ENCODE results near the gene KDELR1. TPM values are rescaled to one million over a fixed set of nuclear protein-coding genes. Genes with fewer than 3 reads are reported as not detected.

The KDELR1 gene
- total and polyA plus RNA-seq, 2 of the 13 experiments (the other 11 are each of a cell fraction or from before 2014, with no cell fraction given): 134 to 185 TPM

DNA sequence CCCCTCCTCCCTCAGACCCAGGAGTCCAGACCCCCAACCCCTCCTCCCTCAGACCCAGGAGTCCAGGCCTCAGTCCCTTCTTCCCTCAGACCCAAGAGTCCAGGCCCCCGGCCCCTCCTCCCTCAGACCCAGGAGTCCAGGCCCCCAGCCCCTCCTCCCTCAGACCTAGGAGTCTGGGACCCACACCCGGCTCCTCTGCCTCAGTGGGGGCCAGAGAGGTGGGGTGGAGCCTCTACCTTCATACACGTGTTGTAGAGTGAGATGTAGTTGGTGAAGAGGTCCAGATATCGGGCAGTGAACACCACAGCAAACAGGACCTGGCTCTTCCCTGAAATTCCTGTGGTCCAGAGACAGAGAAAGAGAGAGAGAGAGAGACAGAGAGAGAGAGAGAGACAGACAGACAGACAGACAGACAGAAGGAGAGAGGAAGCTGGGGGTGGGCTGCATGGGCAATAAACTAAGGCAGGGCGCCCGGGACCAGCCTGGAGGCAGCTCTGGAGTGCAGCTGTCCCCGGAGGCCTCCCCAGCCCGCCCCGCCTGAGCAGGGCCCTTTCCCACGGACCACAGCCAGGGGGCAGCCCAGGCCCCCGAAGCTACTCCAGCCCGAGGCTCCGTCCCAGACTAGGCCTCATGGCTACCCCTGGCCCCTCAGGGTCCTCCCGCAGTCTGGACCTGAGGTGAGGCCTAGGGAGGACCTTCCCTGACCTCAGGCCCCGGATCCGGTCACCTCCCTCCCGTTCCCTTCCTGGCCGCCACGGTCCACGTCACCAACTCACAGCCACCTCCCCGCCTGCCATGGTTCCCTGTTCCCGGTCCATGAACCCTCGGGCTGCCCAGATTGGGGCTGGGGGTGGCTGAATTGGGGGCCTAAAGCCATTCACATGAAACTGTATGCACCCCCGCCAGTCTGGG is 907 bp downstream of the KDELR1 start (continued):
- TF ChIP-seq, protein P1, sequence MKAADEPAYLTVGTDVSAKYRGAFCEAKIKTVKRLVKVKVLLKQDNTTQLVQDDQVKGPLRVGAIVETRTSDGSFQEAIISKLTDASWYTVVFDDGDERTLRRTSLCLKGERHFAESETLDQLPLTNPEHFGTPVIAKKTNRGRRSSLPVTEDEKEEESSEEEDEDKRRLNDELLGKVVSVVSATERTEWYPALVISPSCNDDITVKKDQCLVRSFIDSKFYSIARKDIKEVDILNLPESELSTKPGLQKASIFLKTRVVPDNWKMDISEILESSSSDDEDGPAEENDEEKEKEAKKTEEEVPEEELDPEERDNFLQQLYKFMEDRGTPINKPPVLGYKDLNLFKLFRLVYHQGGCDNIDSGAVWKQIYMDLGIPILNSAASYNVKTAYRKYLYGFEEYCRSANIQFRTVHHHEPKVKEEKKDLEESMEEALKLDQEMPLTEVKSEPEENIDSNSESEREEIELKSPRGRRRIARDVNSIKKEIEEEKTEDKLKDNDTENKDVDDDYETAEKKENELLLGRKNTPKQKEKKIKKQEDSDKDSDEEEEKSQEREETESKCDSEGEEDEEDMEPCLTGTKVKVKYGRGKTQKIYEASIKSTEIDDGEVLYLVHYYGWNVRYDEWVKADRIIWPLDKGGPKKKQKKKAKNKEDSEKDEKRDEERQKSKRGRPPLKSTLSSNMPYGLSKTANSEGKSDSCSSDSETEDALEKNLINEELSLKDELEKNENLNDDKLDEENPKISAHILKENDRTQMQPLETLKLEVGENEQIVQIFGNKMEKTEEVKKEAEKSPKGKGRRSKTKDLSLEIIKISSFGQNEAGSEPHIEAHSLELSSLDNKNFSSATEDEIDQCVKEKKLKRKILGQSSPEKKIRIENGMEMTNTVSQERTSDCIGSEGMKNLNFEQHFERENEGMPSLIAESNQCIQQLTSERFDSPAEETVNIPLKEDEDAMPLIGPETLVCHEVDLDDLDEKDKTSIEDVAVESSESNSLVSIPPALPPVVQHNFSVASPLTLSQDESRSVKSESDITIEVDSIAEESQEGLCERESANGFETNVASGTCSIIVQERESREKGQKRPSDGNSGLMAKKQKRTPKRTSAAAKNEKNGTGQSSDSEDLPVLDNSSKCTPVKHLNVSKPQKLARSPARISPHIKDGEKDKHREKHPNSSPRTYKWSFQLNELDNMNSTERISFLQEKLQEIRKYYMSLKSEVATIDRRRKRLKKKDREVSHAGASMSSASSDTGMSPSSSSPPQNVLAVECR (CRISPR knock-in tag; IDR thresholded peaks at IDR 0.05; ENCODE audit: borderline replicate concordance): peak; percentile 76
- peak; percentile 54; the same call in 1 of the 2 replicates for TF ChIP-seq PHF20 (CRISPR knock-in tag; IDR thresholded peaks at IDR 0.05)
- TF ChIP-seq ZNF383 (CRISPR knock-in tag; IDR thresholded peaks at IDR 0.05; ENCODE audit: borderline replicate concordance): peak; percentile 86; the same call in 1 of the 2 replicates
- peak; percentile 51; the same call in 1 of the 2 replicates for TF ChIP-seq HOXA5 (CRISPR knock-in tag; IDR thresholded peaks at IDR 0.05)
- peak; percentile 48; the same call in 1 of the 2 replicates for TF ChIP-seq ETV5 (CRISPR knock-in tag; IDR thresholded peaks at IDR 0.05; ENCODE audit: borderline replicate concordance)
- TF ChIP-seq SIN3A (IDR thresholded peaks at IDR 0.05; ENCODE audit: borderline replicate concordance, low read depth, low read length): peak; percentile 74; the same call in 1 of the 2 replicates
- TF ChIP-seq ZNF557 (CRISPR knock-in tag; IDR thresholded peaks at IDR 0.05): 0 out of 2 replicates have a peak, but pooled peaks have one; percentile 47
- peak; percentile 70; the same call in 1 of the 2 replicates for TF ChIP-seq ARNT2 (CRISPR knock-in tag; IDR thresholded peaks at IDR 0.05; ENCODE audit: low read depth)
- TF ChIP-seq MAZ (IDR thresholded peaks at IDR 0.05; ENCODE audit: borderline replicate concordance, low read depth, low read length): no peak
- peak; percentile 74 for TF ChIP-seq MAZ (CRISPR knock-in tag; IDR thresholded peaks at IDR 0.05; ENCODE audit: low read depth)
- 0 out of 2 replicates have a peak, but pooled peaks have one; percentile 53 for TF ChIP-seq ZNF674 (CRISPR knock-in tag; IDR thresholded peaks at IDR 0.05; ENCODE audit: low read depth)
- TF ChIP-seq XRCC5 (optimal IDR thresholded peaks at IDR 0.05; ENCODE audit: low read length): peak; percentile 55
- TF ChIP-seq, protein P2, sequence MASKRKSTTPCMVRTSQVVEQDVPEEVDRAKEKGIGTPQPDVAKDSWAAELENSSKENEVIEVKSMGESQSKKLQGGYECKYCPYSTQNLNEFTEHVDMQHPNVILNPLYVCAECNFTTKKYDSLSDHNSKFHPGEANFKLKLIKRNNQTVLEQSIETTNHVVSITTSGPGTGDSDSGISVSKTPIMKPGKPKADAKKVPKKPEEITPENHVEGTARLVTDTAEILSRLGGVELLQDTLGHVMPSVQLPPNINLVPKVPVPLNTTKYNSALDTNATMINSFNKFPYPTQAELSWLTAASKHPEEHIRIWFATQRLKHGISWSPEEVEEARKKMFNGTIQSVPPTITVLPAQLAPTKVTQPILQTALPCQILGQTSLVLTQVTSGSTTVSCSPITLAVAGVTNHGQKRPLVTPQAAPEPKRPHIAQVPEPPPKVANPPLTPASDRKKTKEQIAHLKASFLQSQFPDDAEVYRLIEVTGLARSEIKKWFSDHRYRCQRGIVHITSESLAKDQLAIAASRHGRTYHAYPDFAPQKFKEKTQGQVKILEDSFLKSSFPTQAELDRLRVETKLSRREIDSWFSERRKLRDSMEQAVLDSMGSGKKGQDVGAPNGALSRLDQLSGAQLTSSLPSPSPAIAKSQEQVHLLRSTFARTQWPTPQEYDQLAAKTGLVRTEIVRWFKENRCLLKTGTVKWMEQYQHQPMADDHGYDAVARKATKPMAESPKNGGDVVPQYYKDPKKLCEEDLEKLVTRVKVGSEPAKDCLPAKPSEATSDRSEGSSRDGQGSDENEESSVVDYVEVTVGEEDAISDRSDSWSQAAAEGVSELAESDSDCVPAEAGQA (IDR thresholded peaks at IDR 0.05; ENCODE audit: low read depth): no peak
- TF ChIP-seq, protein P2 (CRISPR knock-in tag; IDR thresholded peaks at IDR 0.05; ENCODE audit: borderline replicate concordance): peak; percentile 87

Data from HepG2 (cell line).